ENCODE results near the gene DOK5. TPM values are rescaled to one million over a fixed set of nuclear protein-coding genes. Genes with fewer than 3 reads are reported as not detected.

Gene DOK5
- total and polyA plus RNA-seq, 2 donors from 2014 or later = 4.8 to 5.4 TPM

GRCh38 chr20:54661265-54661664, 185.9 kb downstream of the DOK5 start:
- Histone ChIP-seq H3K9ac (ENCODE audit: low read length in 3 of 3) (no peak overlapping the region), H3K4me1 (ENCODE audit: control insufficient read depth in 2 of 3, insufficient read depth in 2 of 3, low read depth in 1 of 3, low read length in 3 of 3) (no peaks in the 10 kb centered on the region), H3K27ac (ENCODE audit: low read depth in 2 of 2, low read length in 2 of 2) (no peak overlapping the region), H3K27me3 (ENCODE audit: control insufficient read depth, insufficient read depth, low read length) (no peaks in the 10 kb centered on the region), H3K9me3 (ENCODE audit: control insufficient read depth in 2 of 3, insufficient read depth in 1 of 3, low read length in 3 of 3) (no peaks in the 10 kb centered on the region), H3K4me3 (ENCODE audit: low read length in 3 of 3) (no peak overlapping the region), H3K36me3 (ENCODE audit: control insufficient read depth in 2 of 3, insufficient read depth in 3 of 3, low read length in 3 of 3) (no peaks in the 10 kb centered on the region)
- FAIRE-seq (no peak), DNase-seq (no peak)
- TF ChIP-seq, protein P1, sequence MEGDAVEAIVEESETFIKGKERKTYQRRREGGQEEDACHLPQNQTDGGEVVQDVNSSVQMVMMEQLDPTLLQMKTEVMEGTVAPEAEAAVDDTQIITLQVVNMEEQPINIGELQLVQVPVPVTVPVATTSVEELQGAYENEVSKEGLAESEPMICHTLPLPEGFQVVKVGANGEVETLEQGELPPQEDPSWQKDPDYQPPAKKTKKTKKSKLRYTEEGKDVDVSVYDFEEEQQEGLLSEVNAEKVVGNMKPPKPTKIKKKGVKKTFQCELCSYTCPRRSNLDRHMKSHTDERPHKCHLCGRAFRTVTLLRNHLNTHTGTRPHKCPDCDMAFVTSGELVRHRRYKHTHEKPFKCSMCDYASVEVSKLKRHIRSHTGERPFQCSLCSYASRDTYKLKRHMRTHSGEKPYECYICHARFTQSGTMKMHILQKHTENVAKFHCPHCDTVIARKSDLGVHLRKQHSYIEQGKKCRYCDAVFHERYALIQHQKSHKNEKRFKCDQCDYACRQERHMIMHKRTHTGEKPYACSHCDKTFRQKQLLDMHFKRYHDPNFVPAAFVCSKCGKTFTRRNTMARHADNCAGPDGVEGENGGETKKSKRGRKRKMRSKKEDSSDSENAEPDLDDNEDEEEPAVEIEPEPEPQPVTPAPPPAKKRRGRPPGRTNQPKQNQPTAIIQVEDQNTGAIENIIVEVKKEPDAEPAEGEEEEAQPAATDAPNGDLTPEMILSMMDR (IDR thresholded peaks at IDR 0.05; ENCODE audit: borderline replicate concordance, extremely low read depth, insufficient read depth) = no peak
- intact Hi-C loops (cut with DNase I) = no loop called here

DNA sequence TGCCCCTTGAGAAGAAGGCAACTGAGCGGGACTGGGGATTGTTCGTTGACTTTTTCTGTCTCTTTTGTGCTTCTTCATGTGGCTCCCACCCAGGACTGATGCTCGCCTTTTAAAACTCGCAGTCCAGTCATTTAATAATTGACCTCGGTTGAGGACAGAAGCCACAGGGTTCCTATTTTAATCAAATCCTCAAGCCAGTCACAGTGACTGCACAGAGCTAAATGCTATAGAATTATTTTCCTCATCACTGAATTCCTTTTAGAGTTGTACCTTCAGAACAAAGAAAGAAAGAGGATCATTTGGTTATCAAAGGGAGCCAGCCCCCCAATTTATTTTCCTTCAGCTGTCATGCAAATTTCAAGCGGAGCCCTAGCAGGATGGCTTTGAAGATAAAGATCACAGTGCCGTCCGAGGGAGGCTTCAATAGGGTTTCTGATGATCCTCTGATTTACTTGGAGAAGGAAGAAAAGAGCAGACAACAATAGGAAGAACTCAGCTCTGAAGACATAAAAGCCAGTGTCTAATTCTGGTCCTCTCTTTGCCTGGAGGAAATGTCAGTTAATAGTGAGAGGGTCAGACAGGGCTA, 186.6 kb downstream of the DOK5 start:
- Histone ChIP-seq H3K9ac (ENCODE audit: low read length in 3 of 3) (no peak overlapping the region), H3K36me3 (ENCODE audit: control insufficient read depth in 2 of 3, insufficient read depth in 3 of 3, low read length in 3 of 3) (no peaks in the 10 kb centered on the region), H3K27me3 (ENCODE audit: control insufficient read depth, insufficient read depth, low read length) (no peaks in the 10 kb centered on the region), H3K27ac (ENCODE audit: low read depth in 2 of 2, low read length in 2 of 2) (no peak overlapping the region), H3K9me3 (ENCODE audit: control insufficient read depth in 2 of 3, insufficient read depth in 1 of 3, low read length in 3 of 3) (no peaks in the 10 kb centered on the region), H3K4me1 (ENCODE audit: control insufficient read depth in 2 of 3, insufficient read depth in 2 of 3, low read depth in 1 of 3, low read length in 3 of 3) (no peaks in the 10 kb centered on the region), H3K4me3 (ENCODE audit: low read length in 3 of 3) (no peak overlapping the region)
- TF ChIP-seq, protein P1 (IDR thresholded peaks at IDR 0.05; ENCODE audit: borderline replicate concordance, extremely low read depth, insufficient read depth) = no peak
- DNase-seq = no peak
- FAIRE-seq = no peak
- intact Hi-C loops (cut with DNase I) = no loop called here

DNA sequence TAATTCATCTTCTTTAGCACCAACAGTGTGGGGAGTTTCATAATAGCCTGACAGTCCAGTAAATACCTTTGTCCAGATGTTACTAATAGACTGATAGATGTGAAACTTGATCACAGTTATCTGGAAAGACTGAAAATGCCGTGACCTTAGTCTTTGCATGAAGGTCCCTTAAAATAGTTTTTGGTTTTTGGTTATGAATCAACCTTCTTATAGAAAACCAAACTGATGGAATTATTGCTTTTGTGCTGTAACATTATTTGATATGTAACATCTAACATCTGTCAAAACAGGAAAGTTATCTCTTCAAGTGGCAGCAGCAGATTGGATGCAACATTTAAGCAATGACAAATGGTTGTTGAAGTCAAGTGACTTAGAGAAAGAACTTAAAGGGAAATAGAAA, 190.4 kb downstream of the DOK5 start:
- DNase-seq (no peak), FAIRE-seq (no peak)
- no peak overlapping the region for H3K9ac ChIP-seq (ENCODE audit: low read length in 3 of 3)
- no peaks in the 10 kb centered on the region for H3K4me1 ChIP-seq (ENCODE audit: control insufficient read depth in 2 of 3, insufficient read depth in 2 of 3, low read depth in 1 of 3, low read length in 3 of 3)
- TF ChIP-seq, protein P1 (IDR thresholded peaks at IDR 0.05; ENCODE audit: borderline replicate concordance, extremely low read depth, insufficient read depth) = no peak
- intact Hi-C loops (cut with DNase I) = no loop called here
- H3K27ac ChIP-seq (ENCODE audit: low read depth in 2 of 2, low read length in 2 of 2) = no peak overlapping the region
- no peaks in the 10 kb centered on the region for H3K9me3 ChIP-seq (ENCODE audit: control insufficient read depth in 2 of 3, insufficient read depth in 1 of 3, low read length in 3 of 3)
- no peaks in the 10 kb centered on the region for H3K36me3 ChIP-seq (ENCODE audit: control insufficient read depth in 2 of 3, insufficient read depth in 3 of 3, low read length in 3 of 3)
- H3K4me3 ChIP-seq (ENCODE audit: low read length in 3 of 3) = no peak overlapping the region
- H3K27me3 ChIP-seq (ENCODE audit: control insufficient read depth, insufficient read depth, low read length) = no peaks in the 10 kb centered on the region

Measured in kidney (tissue), 14 donors.